HL-60 (cell line): Measurements from ENCODE around the gene FN1.

Experiments
- CTCF ChIP-seq: IDR thresholded peaks from one replicate; pipeline ENCODE4 v1.5.1; 2011; ENCODE audit warnings: low read length, control low read depth, inconsistent platforms; ENCODE audit not compliant: insufficient read depth
- REST ChIP-seq: IDR thresholded peaks from 2 replicates; pipeline ENCODE4 v1.6.1; 2012; ENCODE audit warnings: low read depth; ENCODE audit not compliant: insufficient replicate concordance
- SPI1 ChIP-seq: IDR thresholded peaks from 2 replicates; pipeline ENCODE4 v1.6.1; 2012; ENCODE audit warnings: low read depth, mild to moderate bottlenecking, borderline replicate concordance

- TF ChIP-seq CTCF = no peak
- TF ChIP-seq SPI1 = no peak
- no peak for TF ChIP-seq REST
Measured at GRCh38 chr2:215320102-215320501, 115.8 kb downstream of the FN1 start.
